Endothelial cell of umbilical vein (primary cell): Measurements from ENCODE around the gene PTPRK.

Experiments used
- CTCF ChIP-seq, 2 donors: IDR thresholded peaks; 1 replicate in 1 of 2; 2 replicates in 1 of 2; pipeline ENCODE4 v1.5.1; 2011; ENCODE audit warnings: low read length in 2 of 2, mild to moderate bottlenecking in 2 of 2, moderate library complexity in 2 of 2, control low read depth in 1 of 2, inconsistent platforms in 1 of 2, low read depth in 1 of 2; ENCODE audit not compliant: insufficient read depth in 1 of 2; ENCODE audit errors: extremely low read depth in 1 of 2
- EZH2 ChIP-seq: IDR thresholded peaks from 2 replicates; pipeline ENCODE4 v1.6.1; 2012; ENCODE audit warnings: borderline replicate concordance, low read depth, mild to moderate bottlenecking, moderate library complexity, low read length, inconsistent platforms; ENCODE audit not compliant: severe bottlenecking
- FOS ChIP-seq: IDR thresholded peaks from 2 replicates; pipeline ENCODE4 v1.6.1; 2011; ENCODE audit warnings: mild to moderate bottlenecking, low read length, moderate library complexity, borderline replicate concordance; ENCODE audit not compliant: insufficient read depth
- JUN ChIP-seq: IDR thresholded peaks from 2 replicates; pipeline ENCODE4 v1.6.1; 2011; ENCODE audit warnings: borderline replicate concordance, low read depth; ENCODE audit not compliant: insufficient read length, insufficient read depth
- MYC ChIP-seq: IDR thresholded peaks from one replicate; pipeline ENCODE4 v1.6.1; 2011; ENCODE audit warnings: mild to moderate bottlenecking, low read depth, low read length
- POLR2A ChIP-seq: IDR thresholded peaks from 2 replicates; pipeline ENCODE4 v1.6.1; 2012; ENCODE audit warnings: low read depth, mild to moderate bottlenecking, control low read depth, low read length
- POLR2AphosphoS5 ChIP-seq: IDR thresholded peaks from 2 replicates; pipeline ENCODE4 v1.6.1; 2012; ENCODE audit warnings: low read depth, mild to moderate bottlenecking, control low read depth, low read length, moderate library complexity; ENCODE audit not compliant: insufficient read depth
- TF ChIP-seq, protein P1 (sequence below): IDR thresholded peaks from 2 replicates; pipeline ENCODE4 v1.6.1; 2011; ENCODE audit not compliant: insufficient read depth, insufficient read length

GRCh38 chr6:128277379-128277778, 243.0 kb downstream of the PTPRK start:
- TF ChIP-seq EZH2 (no peak), CTCF (IDR thresholded peaks at IDR 0.05; ENCODE audit: extremely low read depth in 1 of 2, insufficient read depth in 1 of 2, low read depth in 1 of 2, low read length in 2 of 2) (no peak), POLR2A (no peak), FOS (no peak), MYC (no peak), JUN (no peak), POLR2AphosphoS5 (no peak)
- TF ChIP-seq, protein P1, sequence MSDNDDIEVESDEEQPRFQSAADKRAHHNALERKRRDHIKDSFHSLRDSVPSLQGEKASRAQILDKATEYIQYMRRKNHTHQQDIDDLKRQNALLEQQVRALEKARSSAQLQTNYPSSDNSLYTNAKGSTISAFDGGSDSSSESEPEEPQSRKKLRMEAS, result no peak
